ENCODE measurements around the gene FEN1.

FEN1 gene

DNA sequence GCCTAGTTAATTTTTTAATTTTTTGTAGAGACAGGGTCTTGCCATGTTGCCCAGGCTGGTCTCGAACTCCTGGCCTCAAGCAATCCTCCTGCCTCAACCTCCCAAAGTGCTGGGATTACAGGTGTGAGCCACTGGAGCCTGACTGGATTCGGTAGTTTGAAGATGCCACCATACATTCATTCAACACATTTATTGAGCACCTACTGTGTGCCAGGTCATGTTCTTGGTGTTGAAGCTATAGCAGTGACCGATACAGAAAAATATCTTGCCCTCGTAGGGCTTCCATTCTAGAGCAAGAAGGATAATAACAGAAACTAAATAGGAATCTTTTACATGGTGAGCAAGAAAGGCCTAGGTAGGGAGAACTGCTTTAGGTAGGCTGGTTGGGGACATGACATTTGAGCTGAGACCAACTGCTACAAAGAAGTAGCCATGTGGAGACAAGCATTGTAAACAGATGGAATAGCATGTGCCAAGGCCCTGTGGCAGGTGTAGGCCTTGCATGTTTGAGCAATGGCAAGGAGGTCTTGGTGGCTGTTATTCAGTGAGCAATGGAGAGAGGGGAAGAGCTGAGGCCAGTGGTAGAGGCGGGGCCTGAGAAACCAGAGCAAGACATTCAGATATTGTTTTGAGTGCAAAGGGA, 42.0 kb upstream of the FEN1 start:
- H4K20me1 ChIP-seq (ENCODE audit: insufficient read depth, low read length), result no peaks in the 10 kb centered on the region
- H2AFZ ChIP-seq (ENCODE audit: low read length), result no peak overlapping the region
- H3K4me1 ChIP-seq (ENCODE audit: insufficient read depth, low read length, severe bottlenecking), result no peaks in the 10 kb centered on the region
- no peaks in the 10 kb centered on the region for H3K79me2 ChIP-seq (ENCODE audit: insufficient read depth, low read length)
- no peak overlapping the region for H3K4me2 ChIP-seq (ENCODE audit: low read length)
- H3K4me3 ChIP-seq (ENCODE audit: low read depth, low read length, poor library complexity, severe bottlenecking), result no peak overlapping the region
- no peaks in the 10 kb centered on the region for H3K36me3 ChIP-seq (ENCODE audit: insufficient read depth, low read length)
- no peak for TF ChIP-seq EZH2 (IDR thresholded peaks at IDR 0.05; ENCODE audit: borderline replicate concordance, low read length)
- TF ChIP-seq, protein P1, sequence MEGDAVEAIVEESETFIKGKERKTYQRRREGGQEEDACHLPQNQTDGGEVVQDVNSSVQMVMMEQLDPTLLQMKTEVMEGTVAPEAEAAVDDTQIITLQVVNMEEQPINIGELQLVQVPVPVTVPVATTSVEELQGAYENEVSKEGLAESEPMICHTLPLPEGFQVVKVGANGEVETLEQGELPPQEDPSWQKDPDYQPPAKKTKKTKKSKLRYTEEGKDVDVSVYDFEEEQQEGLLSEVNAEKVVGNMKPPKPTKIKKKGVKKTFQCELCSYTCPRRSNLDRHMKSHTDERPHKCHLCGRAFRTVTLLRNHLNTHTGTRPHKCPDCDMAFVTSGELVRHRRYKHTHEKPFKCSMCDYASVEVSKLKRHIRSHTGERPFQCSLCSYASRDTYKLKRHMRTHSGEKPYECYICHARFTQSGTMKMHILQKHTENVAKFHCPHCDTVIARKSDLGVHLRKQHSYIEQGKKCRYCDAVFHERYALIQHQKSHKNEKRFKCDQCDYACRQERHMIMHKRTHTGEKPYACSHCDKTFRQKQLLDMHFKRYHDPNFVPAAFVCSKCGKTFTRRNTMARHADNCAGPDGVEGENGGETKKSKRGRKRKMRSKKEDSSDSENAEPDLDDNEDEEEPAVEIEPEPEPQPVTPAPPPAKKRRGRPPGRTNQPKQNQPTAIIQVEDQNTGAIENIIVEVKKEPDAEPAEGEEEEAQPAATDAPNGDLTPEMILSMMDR (IDR thresholded peaks at IDR 0.05; ENCODE audit: low read length), result no peak
- H3K27ac ChIP-seq (ENCODE audit: low read depth, low read length, poor library complexity, severe bottlenecking), result no peak overlapping the region
- H3K9ac ChIP-seq (ENCODE audit: low read length), result no peak overlapping the region
- no peaks in the 10 kb centered on the region for H3K9me3 ChIP-seq (ENCODE audit: low read length)
- H3F3A ChIP-seq (ENCODE audit: insufficient read depth, low read length), result no peaks in the 10 kb centered on the region
- peaks cover 13% of the 10 kb centered on the region for H3K27me3 ChIP-seq (ENCODE audit: insufficient read depth, low read length)
- no peaks in the 10 kb centered on the region for H3K9me2 ChIP-seq (ENCODE audit: low read depth, low read length)

DNA sequence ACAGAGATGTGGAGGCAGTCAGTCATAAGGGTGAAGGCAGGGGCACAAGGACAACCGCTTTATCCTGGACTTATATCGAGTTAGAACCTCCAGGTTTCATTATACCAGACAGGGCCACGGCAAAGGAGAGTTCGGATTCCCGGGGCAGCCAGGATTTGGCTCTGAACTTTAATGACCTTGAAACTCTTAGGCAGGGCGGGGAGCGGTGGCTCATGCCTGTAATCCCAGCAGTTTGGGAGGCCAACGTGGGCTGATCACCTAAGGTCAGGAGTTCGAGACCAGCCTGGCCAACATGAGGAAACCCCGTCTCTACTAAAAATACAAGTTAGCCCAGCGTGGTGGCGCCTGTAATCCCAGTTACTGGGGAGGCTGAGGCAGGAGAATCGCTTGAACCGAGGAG, 41.3 kb upstream of the FEN1 start:
- H4K20me1 ChIP-seq (ENCODE audit: insufficient read depth, low read length), result no peaks in the 10 kb centered on the region
- H3K27ac ChIP-seq (ENCODE audit: low read depth, low read length, poor library complexity, severe bottlenecking), result no peak overlapping the region
- H3K36me3 ChIP-seq (ENCODE audit: insufficient read depth, low read length), result no peaks in the 10 kb centered on the region
- H3K4me2 ChIP-seq (ENCODE audit: low read length), result no peak overlapping the region
- TF ChIP-seq, protein P1 (IDR thresholded peaks at IDR 0.05; ENCODE audit: low read length), result no peak
- TF ChIP-seq EZH2 (IDR thresholded peaks at IDR 0.05; ENCODE audit: borderline replicate concordance, low read length), result no peak
- no peaks in the 10 kb centered on the region for H3K79me2 ChIP-seq (ENCODE audit: insufficient read depth, low read length)
- H3K27me3 ChIP-seq (ENCODE audit: insufficient read depth, low read length), result peaks cover 13% of the 10 kb centered on the region
- no peaks in the 10 kb centered on the region for H3K4me1 ChIP-seq (ENCODE audit: insufficient read depth, low read length, severe bottlenecking)
- H3K9ac ChIP-seq (ENCODE audit: low read length), result no peak overlapping the region
- no peaks in the 10 kb centered on the region for H3K9me2 ChIP-seq (ENCODE audit: low read depth, low read length)
- no peak overlapping the region for H2AFZ ChIP-seq (ENCODE audit: low read length)
- H3K4me3 ChIP-seq (ENCODE audit: low read depth, low read length, poor library complexity, severe bottlenecking), result no peak overlapping the region
- H3F3A ChIP-seq (ENCODE audit: insufficient read depth, low read length), result no peaks in the 10 kb centered on the region
- no peaks in the 10 kb centered on the region for H3K9me3 ChIP-seq (ENCODE audit: low read length)

DNA sequence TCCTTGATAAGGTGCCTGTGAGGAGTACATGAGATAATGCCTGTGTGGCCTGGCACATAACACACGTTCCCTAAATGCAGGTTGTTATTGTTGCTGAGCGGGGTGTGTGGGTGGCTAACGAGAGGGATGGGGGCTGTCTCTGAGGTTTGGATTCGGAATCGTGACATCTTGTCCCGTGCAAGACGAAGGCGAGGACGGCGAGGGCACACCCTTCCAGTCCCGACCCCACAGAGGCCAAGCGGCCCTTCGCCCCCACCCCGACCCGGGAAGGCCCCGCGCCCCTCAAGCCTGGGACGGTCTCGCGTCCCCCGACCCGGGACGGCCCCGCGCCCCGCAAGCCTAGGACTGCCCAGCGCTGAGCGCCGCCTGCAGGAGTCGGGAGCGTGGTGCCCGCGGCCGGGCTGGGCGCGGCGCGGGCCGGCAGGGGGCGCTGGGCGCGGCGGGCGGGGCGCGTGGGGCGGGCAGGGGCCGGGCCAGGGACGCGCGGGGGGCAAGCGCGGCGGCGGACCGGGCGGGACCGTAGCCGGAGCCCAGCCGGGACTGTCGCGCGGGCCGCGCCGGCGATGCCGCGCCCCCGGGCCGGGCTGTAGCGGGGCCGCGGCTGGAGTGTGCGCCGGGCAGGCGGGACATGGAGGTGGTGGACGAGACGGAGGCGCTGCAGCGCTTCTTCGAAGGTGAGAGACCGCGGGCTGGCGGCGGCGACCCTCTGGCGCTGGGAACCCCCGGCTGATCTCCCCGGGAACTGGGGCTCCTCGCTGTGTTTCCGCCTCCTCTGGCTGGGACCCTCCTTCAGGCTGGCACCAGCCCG, 40.4 kb upstream of the FEN1 start, which contains the start of gene MYRF:
Gene MYRF (plus strand): TSS at position 520 of the 808 bp plus-strand sequence. CDS start 109 bp downstream, at position 629.
- no peak within 1 kb of the TSS for H3K9ac ChIP-seq (ENCODE audit: low read length)

More for the DNA sequence above, 40.4 kb upstream of the FEN1 start, which contains the start of gene MYRF:
- Histone ChIP-seq H3K9me2 (ENCODE audit: low read depth, low read length) (no peaks in the 10 kb centered on the region), H3K79me2 (ENCODE audit: insufficient read depth, low read length) (no peaks in the 10 kb centered on the region), H3K9me3 (ENCODE audit: low read length) (no peaks in the 10 kb centered on the region), H3K27me3 (ENCODE audit: insufficient read depth, low read length) (peaks cover 13% of the 10 kb centered on the region), H4K20me1 (ENCODE audit: insufficient read depth, low read length) (no peaks in the 10 kb centered on the region), H3K27ac (ENCODE audit: low read depth, low read length, poor library complexity, severe bottlenecking) (no peak within 1 kb of the TSS), H3K4me2 (ENCODE audit: low read length) (peak within 1 kb of the TSS; percentile 41; the same call in 1 of the 2 replicates), H3F3A (ENCODE audit: insufficient read depth, low read length) (no peaks in the 10 kb centered on the region), H3K36me3 (ENCODE audit: insufficient read depth, low read length) (no peaks in the 10 kb centered on the region), H3K4me3 (ENCODE audit: low read depth, low read length, poor library complexity, severe bottlenecking) (peak within 1 kb of the TSS; percentile 21), H2AFZ (ENCODE audit: low read length) (no peak within 1 kb of the TSS), H3K4me1 (ENCODE audit: insufficient read depth, low read length, severe bottlenecking) (no peaks in the 10 kb centered on the region)
- no peak for TF ChIP-seq EZH2 (IDR thresholded peaks at IDR 0.05; ENCODE audit: borderline replicate concordance, low read length)
- TF ChIP-seq, protein P1 (IDR thresholded peaks at IDR 0.05; ENCODE audit: low read length), result peak; percentile 47

Data from OCI-LY1 (cell line).